HG03469 (cell line): Measurements from ENCODE around the gene KCNE5.
"Not testable (repeated sequence)": the region's sequence is repeated elsewhere in the genome, so short reads cannot be mapped to it uniquely, and the experiment has no call there.

Source experiments
- ATAC-seq: cut with Tn5 transposase; IDR thresholded peaks from one replicate; pipeline ENCODE4 v1.9.1; 2021; ENCODE audit warnings: mild to moderate bottlenecking, moderate library complexity, moderate number of reproducible peaks; ENCODE audit not compliant: unreplicated experiment

The KCNE5 gene

GRCh38 chrX:109619771-109620170 lies 5.2 kb downstream of the KCNE5 start:
- no peak for ATAC-seq

- ATAC-seq: no peak
Observed at GRCh38 chrX:109614951-109615350, 10.0 kb downstream of the KCNE5 start.

- ATAC-seq: no peak
Observed at GRCh38 chrX:109601486-109601885, 23.5 kb downstream of the KCNE5 start.

- ATAC-seq: no peak
Observed at GRCh38 chrX:109600237-109600651, 24.7 kb downstream of the KCNE5 start.

- no peak for ATAC-seq
Observed at GRCh38 chrX:109596015-109596414, 29.0 kb downstream of the KCNE5 start.

GRCh38 chrX:109590176-109590575 lies 34.8 kb downstream of the KCNE5 start:
- no peak for ATAC-seq

GRCh38 chrX:109585488-109585887 lies 39.5 kb downstream of the KCNE5 start:
- ATAC-seq: no peak

- no peak for ATAC-seq
Observed at GRCh38 chrX:109578916-109579315, 46.1 kb downstream of the KCNE5 start.

- ATAC-seq: no peak
Observed at GRCh38 chrX:109577055-109577454, 47.9 kb downstream of the KCNE5 start.

GRCh38 chrX:109576083-109576482 lies 48.9 kb downstream of the KCNE5 start:
- not testable (repeated sequence) for ATAC-seq
